GM12878 (cell line): ENCODE data around the gene ZNF610. TPM values are rescaled to one million over a fixed set of nuclear protein-coding genes. Genes with fewer than 3 reads are reported as not detected.

ENCODE experiments used
- ATAC-seq: fragments of 200-7000 bp; cut with Tn5 transposase; 3 replicates; pipeline ENCODE4 v1.9.1; 2020; ENCODE audit warnings: mild to moderate bottlenecking, moderate library complexity
- BruUV-seq: library from RNA; stranded (reverse); fragments of 400-500 nt; replicated peaks from 2 replicates; lab custom pipeline; 2021; lab: Mats Ljungman, UMichigan
- CTCF ChIA-PET: fragments of 300-600 bp; sonication (Branson Sonifier 250); formaldehyde crosslinking; extraction: SDS; loops from one replicate; lab custom pipeline; 2021; ENCODE audit warnings: inconsistent platforms; lab: Yijun Ruan, JAX
- POLR2A ChIA-PET: fragments of 350-600 bp; formaldehyde crosslinking; extraction: SDS; loops from one replicate; lab custom pipeline; 2021; ENCODE audit warnings: inconsistent platforms; lab: Charles Lee
- RAD21 ChIA-PET: fragments of 300-600 bp; sonication (Branson Sonifier 250); formaldehyde crosslinking; loops from one replicate; lab custom pipeline; 2023; ENCODE audit warnings: antibody characterized with exemption; ENCODE audit not compliant: unreplicated experiment; lab: Charles Lee
- SMC1A ChIA-PET: fragments of 300-600 bp; sonication (Branson Sonifier 250); formaldehyde crosslinking; loops from one replicate; lab custom pipeline; 2023; ENCODE audit not compliant: unreplicated experiment, uncharacterized antibody; lab: Charles Lee
- DNase-seq: peaks from one replicate; pipeline ENCODE4 v3.0.0-alpha.2; 2011; ENCODE audit warnings: low read depth, low spot score
- FAIRE-seq: peaks from 3 replicates; lab custom pipeline; 2011; peaks lifted over from hg19 to GRCh38; lab: Jason Lieb, UNC
- H2AFZ ChIP-seq: 2 replicates; pipeline ENCODE4 v1.6.0; 2011; ENCODE audit warnings: low read depth, low read length, control low read depth; ENCODE audit not compliant: control insufficient read depth
- H3K27ac ChIP-seq: 2 replicates; pipeline ENCODE4 v1.5.1; 2011; ENCODE audit warnings: control low read depth; ENCODE audit not compliant: control insufficient read depth, insufficient read depth
- H3K27me3 ChIP-seq, 2 experiments: replicated peaks in 1 of 2; 2 replicates each; pipeline versions ENCODE4 v1.6.0 to v1.6.1; 2011; ENCODE audit warnings: low read length in 1 of 2; ENCODE audit not compliant: control insufficient read depth in 2 of 2, insufficient read depth in 2 of 2
- H3K36me3 ChIP-seq, 2 experiments: 2 replicates each; pipeline ENCODE4 v1.5.1; 2011; ENCODE audit warnings: low read length in 1 of 2; ENCODE audit not compliant: control insufficient read depth in 2 of 2, insufficient read depth in 2 of 2
- H3K4me1 ChIP-seq: 2 replicates; pipeline ENCODE4 v1.6.1; 2011; ENCODE audit warnings: mild to moderate bottlenecking, low read length, moderate library complexity, mixed read lengths; ENCODE audit not compliant: control insufficient read depth, insufficient read depth
- H3K4me2 ChIP-seq: 2 replicates; pipeline ENCODE4 v1.6.0; 2011; ENCODE audit warnings: control low read depth; ENCODE audit not compliant: control insufficient read depth, insufficient read depth
- H3K4me3 ChIP-seq: fragments of 200-600 bp; sonication (generic); 2 replicates; pipeline ENCODE4 v1.5.1; 2016
- H3K79me2 ChIP-seq: 2 replicates; pipeline ENCODE4 v1.6.0; 2011; ENCODE audit warnings: low read length; ENCODE audit not compliant: control insufficient read depth, insufficient read depth
- H3K9ac ChIP-seq: 2 replicates; pipeline ENCODE4 v1.8.0; 2011; ENCODE audit warnings: low read length, control low read depth, mixed read lengths; ENCODE audit not compliant: control insufficient read depth, insufficient read depth
- H3K9me3 ChIP-seq: replicated peaks from 3 replicates; pipeline ENCODE4 v1.5.1; 2011; ENCODE audit warnings: mild to moderate bottlenecking, low read length; ENCODE audit not compliant: control insufficient read depth, insufficient read depth
- H4K20me1 ChIP-seq: 2 replicates; pipeline ENCODE4 v1.6.0; 2011; ENCODE audit not compliant: control insufficient read depth, insufficient read depth
- ASH2L ChIP-seq: fragments of 300-600, 200-600 bp; sonication (generic); IDR thresholded peaks from 2 replicates; pipeline ENCODE4 v1.6.1; 2017; ENCODE audit warnings: low read depth, mild to moderate bottlenecking, borderline replicate concordance
- CUX1 ChIP-seq: IDR thresholded peaks from 2 replicates; pipeline ENCODE4 v1.6.1; 2012; ENCODE audit warnings: improper control_type of control experiment, low read depth, low read length; ENCODE audit not compliant: insufficient replicate concordance
- EP300 ChIP-seq, 2 experiments: fragments of 150-350 bp in 1 of 2; IDR thresholded peaks; 2 replicates each; pipeline ENCODE4 v1.6.1; 2011 to 2012; ENCODE audit warnings: low read depth in 2 of 2, low read length in 2 of 2, borderline replicate concordance in 1 of 2, improper control_type of control experiment in 1 of 2, inconsistent platforms in 1 of 2; ENCODE audit not compliant: control insufficient read depth in 1 of 2
- KDM1A ChIP-seq: fragments of 200-600 bp; sonication (generic); IDR thresholded peaks from 2 replicates; pipeline ENCODE4 v1.6.1; 2016; ENCODE audit warnings: borderline replicate concordance
- NBN ChIP-seq: fragments of 450-650 bp; IDR thresholded peaks from 2 replicates; pipeline ENCODE4 v1.6.1; 2016
- NFIC ChIP-seq: IDR thresholded peaks from 2 replicates; pipeline ENCODE4 v1.6.1; 2012; ENCODE audit warnings: low read depth, mild to moderate bottlenecking, inconsistent platforms, low read length, moderate library complexity
- NFXL1 ChIP-seq: fragments of 450-650 bp; IDR thresholded peaks from 2 replicates; pipeline ENCODE4 v1.6.1; 2017; ENCODE audit warnings: antibody characterized with exemption, mild to moderate bottlenecking, borderline replicate concordance
- NFYB ChIP-seq: IDR thresholded peaks from 2 replicates; pipeline ENCODE4 v1.6.1; 2011; ENCODE audit warnings: low read depth, mild to moderate bottlenecking, low read length, improper control_type of control experiment, moderate library complexity; ENCODE audit not compliant: insufficient read depth
- RAD51 ChIP-seq: fragments of 450-650 bp; IDR thresholded peaks from 2 replicates; pipeline ENCODE4 v1.6.1; 2016; ENCODE audit warnings: moderate library complexity, mild to moderate bottlenecking, inconsistent platforms
- RB1 ChIP-seq: fragments of 450-650 bp; formaldehyde crosslinking; IDR thresholded peaks from 2 replicates; pipeline ENCODE4 v1.6.1; 2017; ENCODE audit warnings: mild to moderate bottlenecking, borderline replicate concordance
- RCOR1 ChIP-seq: conservative IDR thresholded peaks from 2 replicates; pipeline ENCODE4 v1.6.1; 2012; ENCODE audit warnings: low read depth, low read length, improper control_type of control experiment
- SIN3A ChIP-seq: IDR thresholded peaks from 2 replicates; pipeline ENCODE4 v1.6.1; 2012; ENCODE audit warnings: low read depth, low read length, improper control_type of control experiment
- SMAD5 ChIP-seq: IDR thresholded peaks from 2 replicates; pipeline ENCODE4 v1.6.1; 2016; ENCODE audit warnings: antibody characterized with exemption, low read depth
- SPI1 ChIP-seq: IDR thresholded peaks from 2 replicates; pipeline ENCODE4 v1.6.1; 2011; ENCODE audit warnings: low read depth, mild to moderate bottlenecking, low read length, moderate library complexity, borderline replicate concordance; ENCODE audit not compliant: insufficient read depth
- TCF12 ChIP-seq: IDR thresholded peaks from 2 replicates; pipeline ENCODE4 v1.6.1; 2011; ENCODE audit warnings: low read depth, mild to moderate bottlenecking, low read length
- TCF3 ChIP-seq: IDR thresholded peaks from 2 replicates; pipeline ENCODE4 v1.6.1; 2012; ENCODE audit warnings: low read depth, mild to moderate bottlenecking, low read length, borderline replicate concordance; ENCODE audit not compliant: insufficient read depth
- USF1 ChIP-seq: IDR thresholded peaks from 2 replicates; pipeline ENCODE4 v1.6.1; 2011; ENCODE audit warnings: borderline replicate concordance, low read depth, mild to moderate bottlenecking, moderate library complexity, mixed read lengths, low read length; ENCODE audit not compliant: insufficient read depth; ENCODE audit errors: extremely low read length
- ZZZ3 ChIP-seq: IDR thresholded peaks from 2 replicates; pipeline ENCODE4 v1.6.1; 2011; ENCODE audit warnings: low read depth; ENCODE audit not compliant: control insufficient read depth, insufficient read length
- WGBS: methylation state at CpG from one replicate; pipeline ENCODE4 v1.1.6; 2016; ENCODE audit warnings: low lambda C conversion rate; ENCODE audit not compliant: insufficient replicate concordance, insufficient coverage; ENCODE audit errors: missing lambda C conversion rate; 5-methylcytosine and 5-hydroxymethylcytosine counted together
- in situ Hi-C: fragments of 300-500 bp; cut with MboI; formaldehyde crosslinking; loops from 9 replicates; pipeline ENCODE4 v1.14.3; 2018; ENCODE audit warnings: mixed read lengths
- intact Hi-C: fragments of 100-400 bp; cut with micrococcal nuclease; formaldehyde crosslinking; loops from one replicate; pipeline ENCODE4 v1.14.2; 2022; ENCODE audit not compliant: unreplicated experiment
- polyA plus RNA-seq, 11 experiments: library from polyadenylated mRNA; depleted of rRNA in 4 of 11; unstranded in 6 of 11; stranded (reverse) in 5 of 11; fragments of >200 nt; fragmentation: Nextera tagmentation in 4 of 11; fragmentation: Illumina TruSeq in 1 of 11; extraction: Ambion mirVana in 4 of 11; extraction: Trizol in 1 of 11; gene quantifications; 1 replicate in 1 of 11; 2 replicates in 10 of 11; pipeline versions ENCODE4 v1.2.1 to v1.2.3, GENCODE V29; 2011 to 2016; ENCODE audit warnings: inconsistent platforms in 2 of 11, missing spikeins in 2 of 11, low read depth in 1 of 11
- total RNA-seq, 4 experiments: library from RNA; depleted of rRNA in 3 of 4; stranded (reverse); fragments of >200 nt in 3 of 4; fragmentation: Illumina TruSeq in 1 of 4; extraction: Trizol in 1 of 4; gene quantifications; 2 replicates each; pipeline versions ENCODE4 v1.2.1 to v1.2.3, GENCODE V29; 2013 to 2021

The ZNF610 gene
- total and polyA plus RNA-seq, 10 of the 15 experiments (the other 5 are each of a cell fraction or from before 2014, with no cell fraction given): 0.11 to 1.2 (median 0.53) TPM

- TF ChIP-seq CUX1 (no peak), RAD51 (no peak), NBN (no peak)
Observed at GRCh38 chr19:52410276-52410675, 74.2 kb downstream of the ZNF610 start (continued).

GRCh38 chr19:52415711-52416110 is 79.7 kb downstream of the ZNF610 start:
- H3K9ac ChIP-seq: no peak overlapping the region
- intact Hi-C loops: no loop called here

More at GRCh38 chr19:52415711-52416110, 79.7 kb downstream of the ZNF610 start:
- Histone ChIP-seq H3K27ac (no peak overlapping the region), H3K4me3 (no peak overlapping the region), H3K79me2 (no peaks in the 10 kb centered on the region), H2AFZ (no peak overlapping the region), H3K36me3 (no peaks in the 10 kb centered on the region), H3K27me3 (no peaks in the 10 kb centered on the region), H4K20me1 (no peaks in the 10 kb centered on the region), H3K4me2 (no peak overlapping the region), H3K4me1 (no peaks in the 10 kb centered on the region), H3K9me3 (peaks cover 2% of the 10 kb centered on the region; the same call in 1 of the 3 replicates)
- CTCF ChIA-PET: no interaction called here
- in situ Hi-C loops: no loop called here
- RAD21 ChIA-PET: no interaction called here
- no peak for TF ChIP-seq TCF12
- TF ChIP-seq USF1: no peak
- TF ChIP-seq KDM1A: no peak
- no peak for TF ChIP-seq NFYB
- TF ChIP-seq SMAD5: no peak
- no peak for TF ChIP-seq TCF3
- TF ChIP-seq RB1: no peak
- no peak for TF ChIP-seq NFXL1
- TF ChIP-seq SIN3A: no peak
- no peak for TF ChIP-seq SPI1
- no peak for TF ChIP-seq RCOR1
- TF ChIP-seq EP300 (IDR thresholded peaks at IDR 0.05; ENCODE audit: borderline replicate concordance in 1 of 2, control insufficient read depth in 1 of 2, low read depth in 2 of 2, low read length in 2 of 2): no peak
- TF ChIP-seq ASH2L: no peak
- no peak for TF ChIP-seq NFIC
- no peak for TF ChIP-seq ZZZ3
- 35% methylated on average over 5 of the region's 5 CpGs for WGBS
- no peak for DNase-seq
- POLR2A ChIA-PET: no interaction called here
- no TSS peak for BruUV-seq
- SMC1A ChIA-PET: no interaction called here
- FAIRE-seq: no peak
- no peak for ATAC-seq
